GM19239 (cell line): Measurements from ENCODE around the gene TMPRSS7.

Experiments
- DNase-seq: peaks from one replicate; pipeline ENCODE4 v3.0.0; 2011; ENCODE audit warnings: low spot score; ENCODE audit not compliant: insufficient read length
- FAIRE-seq: peaks from 2 replicates; lab custom pipeline; 2011; peaks lifted over from hg19 to GRCh38; lab: Jason Lieb, UNC

The TMPRSS7 gene, protein sequence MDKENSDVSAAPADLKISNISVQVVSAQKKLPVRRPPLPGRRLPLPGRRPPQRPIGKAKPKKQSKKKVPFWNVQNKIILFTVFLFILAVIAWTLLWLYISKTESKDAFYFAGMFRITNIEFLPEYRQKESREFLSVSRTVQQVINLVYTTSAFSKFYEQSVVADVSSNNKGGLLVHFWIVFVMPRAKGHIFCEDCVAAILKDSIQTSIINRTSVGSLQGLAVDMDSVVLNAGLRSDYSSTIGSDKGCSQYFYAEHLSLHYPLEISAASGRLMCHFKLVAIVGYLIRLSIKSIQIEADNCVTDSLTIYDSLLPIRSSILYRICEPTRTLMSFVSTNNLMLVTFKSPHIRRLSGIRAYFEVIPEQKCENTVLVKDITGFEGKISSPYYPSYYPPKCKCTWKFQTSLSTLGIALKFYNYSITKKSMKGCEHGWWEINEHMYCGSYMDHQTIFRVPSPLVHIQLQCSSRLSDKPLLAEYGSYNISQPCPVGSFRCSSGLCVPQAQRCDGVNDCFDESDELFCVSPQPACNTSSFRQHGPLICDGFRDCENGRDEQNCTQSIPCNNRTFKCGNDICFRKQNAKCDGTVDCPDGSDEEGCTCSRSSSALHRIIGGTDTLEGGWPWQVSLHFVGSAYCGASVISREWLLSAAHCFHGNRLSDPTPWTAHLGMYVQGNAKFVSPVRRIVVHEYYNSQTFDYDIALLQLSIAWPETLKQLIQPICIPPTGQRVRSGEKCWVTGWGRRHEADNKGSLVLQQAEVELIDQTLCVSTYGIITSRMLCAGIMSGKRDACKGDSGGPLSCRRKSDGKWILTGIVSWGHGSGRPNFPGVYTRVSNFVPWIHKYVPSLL

DNA sequence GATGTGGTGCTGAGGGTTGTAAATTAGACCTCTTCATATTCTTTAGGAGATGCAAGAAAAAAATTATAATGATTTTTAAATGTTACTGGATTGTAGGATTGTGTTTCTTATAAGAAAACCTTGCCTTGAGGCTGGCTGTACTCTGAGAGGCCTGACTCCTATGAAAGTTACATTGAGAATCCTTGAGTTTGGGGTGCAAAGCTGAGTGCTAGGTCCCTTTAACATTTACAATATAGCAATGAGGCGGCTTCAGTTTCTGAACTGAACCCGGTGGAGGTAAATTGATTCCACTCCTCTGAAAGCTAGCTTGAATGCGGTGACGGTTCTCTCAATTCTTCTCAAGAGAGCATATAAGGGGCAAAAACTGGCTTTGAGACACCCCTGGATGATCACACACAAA is at the start of gene TMPRSS7:
Gene TMPRSS7 (plus strand): TSS at position 301 of the 400 bp plus-strand sequence. CDS start 110 bp downstream, outside the sequence.
- DNase-seq (no peak), FAIRE-seq (no peak)

DNA sequence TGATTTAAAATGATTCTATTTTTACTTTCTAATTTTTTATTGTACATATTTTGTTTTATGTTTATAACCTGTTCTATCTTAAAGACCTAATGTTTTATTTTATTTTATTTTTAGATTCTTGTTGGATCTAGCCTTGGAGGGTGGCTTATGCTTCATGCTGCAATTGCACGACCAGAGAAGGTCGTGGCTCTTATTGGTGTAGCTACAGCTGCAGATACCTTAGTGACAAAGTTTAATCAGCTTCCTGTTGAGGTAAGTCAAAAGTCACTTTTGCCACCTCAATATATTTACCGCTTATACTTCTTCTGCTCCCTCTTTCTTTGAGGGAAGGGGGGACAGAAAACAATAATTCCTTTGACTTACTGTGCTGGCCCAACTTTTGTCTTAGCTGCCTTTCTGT is 47.7 kb upstream of the TMPRSS7 start:
- no peak for FAIRE-seq
- no peak for DNase-seq

DNA sequence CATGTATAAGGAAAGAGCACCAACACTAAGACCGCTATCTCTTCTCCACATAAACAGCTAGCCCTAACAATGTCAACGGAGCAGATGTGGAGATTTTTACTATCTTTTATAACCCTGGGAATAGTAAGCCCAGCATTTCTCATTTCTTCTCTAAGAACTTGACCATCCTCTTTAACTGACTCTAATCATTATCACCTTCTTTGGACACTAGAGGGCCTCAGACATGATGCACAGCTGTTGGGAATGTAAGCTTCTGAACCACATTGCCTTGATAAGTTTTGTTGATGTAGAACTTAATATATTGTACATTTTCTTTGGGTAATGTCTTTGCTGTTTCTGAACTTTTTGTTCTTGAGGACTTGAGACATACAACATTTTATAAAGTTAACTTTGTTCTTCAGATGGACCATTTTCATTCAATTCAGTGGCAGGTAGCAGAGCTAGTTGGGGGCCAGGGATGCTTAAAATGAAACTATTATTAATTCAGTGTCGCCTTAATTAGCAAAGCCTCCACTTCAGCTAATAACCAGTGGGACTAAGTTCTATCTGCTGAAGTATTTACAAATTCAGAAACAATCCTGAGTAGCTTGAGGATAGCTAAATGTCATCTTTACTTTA is 45.4 kb upstream of the TMPRSS7 start:
- DNase-seq (no peak), FAIRE-seq (peak; percentile 96)

- FAIRE-seq (no peak), DNase-seq (no peak)
These were observed 41.5 kb upstream of the TMPRSS7 start for GRCh38 chr3:111993038-111993437.

- FAIRE-seq (peak; percentile 80), DNase-seq (no peak)
These were observed 35.7 kb upstream of the TMPRSS7 start, which contains the start of gene TAGLN3 for GRCh38 chr3:111998636-111999483. TAGLN3 (plus strand) TSS chr3:111998922; CDS start chr3:111999423, 501 bp downstream.

DNA sequence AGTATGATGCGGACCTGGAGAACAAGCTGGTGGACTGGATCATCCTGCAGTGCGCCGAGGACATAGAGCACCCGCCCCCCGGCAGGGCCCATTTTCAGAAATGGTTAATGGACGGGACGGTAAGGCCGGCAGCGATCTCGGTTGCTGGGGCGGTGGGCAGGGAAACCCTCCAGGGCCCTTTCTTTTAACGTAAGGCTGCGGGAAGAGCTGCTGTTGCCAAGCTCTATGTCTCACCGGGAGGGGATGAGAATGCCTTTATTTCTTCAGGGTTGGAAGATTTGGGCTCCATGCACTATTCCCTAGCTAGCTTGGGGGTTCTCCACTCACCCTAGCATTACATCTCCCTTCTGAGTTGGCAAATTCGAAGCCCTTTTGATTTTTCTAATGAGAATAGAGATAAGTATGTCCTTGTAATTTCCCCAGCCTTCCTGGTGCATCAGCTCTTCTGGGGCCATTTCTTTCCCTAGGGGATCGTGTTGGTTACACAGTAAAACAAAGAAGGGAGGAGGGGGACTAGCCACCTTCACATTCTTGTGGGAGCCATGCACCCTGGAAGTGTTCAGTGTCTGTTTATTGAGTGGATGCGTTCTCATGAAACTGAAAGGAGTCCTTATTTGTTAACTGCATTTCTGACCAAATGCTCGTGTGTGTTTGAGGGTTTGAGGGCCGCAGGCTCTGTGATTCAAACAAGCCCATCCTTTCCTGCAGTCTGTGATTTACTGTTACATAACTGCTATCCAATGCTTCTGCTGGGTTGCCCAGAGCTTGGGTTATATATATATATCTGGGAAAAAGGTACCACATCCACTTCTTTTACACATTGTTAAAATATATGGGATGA is 34.8 kb upstream of the TMPRSS7 start:
- FAIRE-seq (no peak), DNase-seq (no peak)

GRCh38 chr3:112000367-112000771 is 34.2 kb upstream of the TMPRSS7 start:
- no peak for FAIRE-seq
- DNase-seq, result no peak

GRCh38 chr3:112000966-112001365 is 33.6 kb upstream of the TMPRSS7 start:
- no peak for FAIRE-seq
- DNase-seq, result no peak

- FAIRE-seq, result no peak
- DNase-seq, result no peak
These were observed 33.0 kb upstream of the TMPRSS7 start for GRCh38 chr3:112001526-112001925.

DNA sequence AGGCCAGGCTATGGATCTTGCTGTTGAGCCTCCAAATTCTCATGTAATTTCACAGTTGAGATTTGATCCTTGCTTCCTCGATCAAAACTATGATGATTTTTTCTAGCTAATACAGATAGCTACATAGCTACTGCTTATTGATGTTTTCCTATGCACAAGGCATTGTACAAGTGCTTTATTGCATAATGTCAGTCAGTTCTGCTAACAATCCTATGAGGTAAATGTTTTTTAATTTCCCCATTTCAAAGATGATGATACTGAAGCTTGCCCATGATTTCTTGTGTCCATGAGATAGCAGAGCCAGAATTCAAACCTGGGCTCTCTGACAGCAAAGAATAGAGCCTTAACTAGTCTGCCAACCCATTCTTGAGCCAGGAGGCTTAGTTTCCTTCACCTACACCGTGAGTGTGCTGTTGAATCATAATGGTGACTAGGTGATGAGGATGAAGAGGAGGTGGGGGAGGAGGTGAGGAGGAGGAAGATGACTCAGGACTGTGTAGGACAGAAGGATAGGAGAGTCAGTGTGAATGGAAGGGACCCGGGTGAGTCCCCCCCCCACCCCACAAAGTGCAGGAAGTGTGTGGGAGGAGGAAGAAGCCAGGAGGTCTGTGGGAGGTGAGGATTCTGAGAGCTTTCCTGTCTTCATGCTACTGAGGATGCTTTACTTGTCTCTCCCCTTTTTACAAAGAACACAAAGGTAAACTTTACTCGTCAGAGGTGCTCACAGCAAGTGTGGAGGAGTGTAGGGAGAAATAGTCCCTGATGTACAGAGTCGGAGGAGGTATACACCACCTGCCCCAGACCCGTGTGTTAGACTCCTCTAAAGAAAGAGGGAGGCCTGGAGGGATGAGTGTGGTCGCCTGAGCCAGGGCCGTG is 32.2 kb upstream of the TMPRSS7 start:
- FAIRE-seq (no peak), DNase-seq (no peak)

DNA sequence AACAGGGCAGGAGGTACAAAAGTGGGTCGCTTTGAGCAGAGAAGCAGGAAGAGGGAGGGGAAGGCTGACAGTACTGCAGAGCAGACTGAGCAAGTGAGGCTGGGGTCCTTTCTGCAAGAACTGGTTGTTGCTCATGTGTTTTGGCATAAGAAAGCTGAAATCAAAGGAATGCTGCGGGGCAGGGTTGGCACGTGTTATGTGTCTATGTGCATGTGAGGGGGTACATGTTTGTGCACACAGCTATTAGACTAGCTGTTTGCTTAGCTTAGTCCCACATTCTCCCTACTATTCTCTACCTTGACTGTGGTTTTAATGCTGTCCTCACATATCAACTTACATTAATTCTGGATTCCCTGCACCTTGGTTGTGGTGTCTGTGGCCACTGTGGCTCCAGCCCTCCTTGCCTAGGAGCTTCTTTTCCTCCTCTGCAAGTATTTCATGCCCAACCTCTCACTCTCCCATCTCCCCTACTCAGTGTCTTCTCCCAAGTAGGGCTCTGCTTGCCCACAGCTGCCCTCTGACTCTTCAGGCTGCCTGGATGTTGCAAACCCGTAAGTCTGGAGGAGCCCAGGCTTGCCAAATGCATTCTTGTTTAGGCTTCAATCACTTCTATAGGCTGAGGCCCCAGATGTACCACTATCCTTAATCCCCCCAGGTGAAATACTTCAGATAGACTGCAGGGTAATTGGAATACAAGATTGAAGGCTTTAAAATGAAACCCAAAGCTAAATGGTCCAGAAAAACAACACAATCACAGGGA is 31.0 kb upstream of the TMPRSS7 start:
- DNase-seq, result no peak
- FAIRE-seq, result no peak

DNA sequence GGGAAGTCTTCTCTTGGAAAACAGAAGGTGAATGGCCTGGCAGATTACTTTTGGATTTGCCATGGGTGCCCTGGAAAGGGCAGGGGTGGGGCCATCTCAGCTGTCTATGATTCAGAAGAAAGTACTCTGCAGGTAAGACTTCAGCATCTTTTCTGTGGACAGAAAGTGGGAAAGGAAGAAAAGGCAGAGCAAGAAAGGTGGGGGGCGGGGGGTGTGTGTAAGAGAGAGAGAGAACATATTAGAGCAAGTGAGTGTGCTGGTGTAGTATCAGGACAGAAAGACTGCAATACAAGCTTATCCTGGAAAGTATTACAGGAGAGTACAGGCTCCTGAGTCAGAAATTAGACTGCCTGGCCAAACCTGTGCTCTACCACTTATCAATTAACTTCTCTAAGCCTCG is 30.3 kb upstream of the TMPRSS7 start:
- no peak for FAIRE-seq

GRCh38 chr3:112004669-112005068 is 29.9 kb upstream of the TMPRSS7 start:
- no peak for DNase-seq
- FAIRE-seq, result no peak

More for the DNA sequence above, 30.3 kb upstream of the TMPRSS7 start:
- no peak for DNase-seq

GRCh38 chr3:112005091-112005672 is 29.4 kb upstream of the TMPRSS7 start:
- FAIRE-seq, result no peak
- no peak for DNase-seq

DNA sequence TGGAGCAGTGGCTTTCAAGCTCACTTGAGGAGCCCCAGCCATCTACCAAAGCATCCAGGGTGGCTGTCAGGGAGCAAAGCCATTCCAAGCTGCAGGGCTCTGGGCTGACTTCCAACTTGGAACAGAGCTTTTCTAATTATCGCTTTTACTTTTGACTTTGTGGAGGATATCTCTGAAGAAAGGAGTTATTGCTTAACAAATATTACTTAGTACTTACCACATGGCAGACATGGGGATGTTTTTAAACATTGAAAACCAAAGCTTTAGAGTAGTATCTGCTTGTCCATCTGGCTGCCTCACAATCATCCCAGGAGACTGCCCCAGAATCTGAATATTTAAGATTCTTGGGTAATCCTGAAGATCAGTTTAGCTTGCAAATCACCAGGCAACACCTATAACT is 26.9 kb upstream of the TMPRSS7 start:
- no peak for FAIRE-seq
- DNase-seq, result no peak

DNA sequence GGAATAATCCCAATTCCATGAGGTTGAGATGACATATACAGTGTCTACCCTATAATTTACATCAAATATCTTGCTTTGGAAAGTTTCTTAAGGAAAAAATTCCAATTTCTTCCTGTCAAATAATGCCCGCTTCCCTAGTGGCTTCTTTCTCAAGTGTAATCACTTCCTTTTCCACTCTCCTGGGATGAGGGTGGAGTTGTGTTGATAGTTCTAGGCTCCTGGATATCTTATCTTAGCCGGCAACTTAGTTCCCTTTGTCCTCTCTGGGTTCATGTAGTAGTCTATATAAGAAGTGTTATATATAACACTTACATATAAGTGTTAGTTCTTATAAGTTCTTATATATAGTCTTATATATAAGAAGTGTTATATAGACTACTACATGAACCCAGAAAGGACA is 24.9 kb upstream of the TMPRSS7 start:
- no peak for FAIRE-seq
- DNase-seq, result no peak

DNA sequence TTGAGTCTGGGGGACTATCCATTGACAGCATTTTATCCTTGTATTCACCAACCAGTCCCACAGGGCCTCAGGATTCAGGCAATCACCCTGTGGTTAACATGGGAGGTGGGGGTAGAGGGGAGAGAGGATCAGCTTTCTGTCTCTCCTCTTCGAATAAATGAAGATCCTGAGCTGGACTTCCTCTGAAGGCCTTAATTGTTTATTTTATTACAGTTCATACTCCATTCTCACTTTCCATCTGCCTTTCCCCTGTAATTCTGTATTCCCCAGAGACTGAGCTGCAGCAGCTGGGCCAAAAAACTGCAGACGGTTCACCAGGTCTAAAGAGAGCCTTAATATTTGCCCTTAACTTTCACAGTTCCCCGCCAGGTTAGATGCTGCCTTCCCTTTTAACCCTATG is 23.9 kb upstream of the TMPRSS7 start:
- DNase-seq, result no peak
- no peak for FAIRE-seq
